Measurements from ENCODE around the gene TASP1.

GRCh38 chr20:13574071-13574470 is 64.7 kb downstream of the TASP1 start:
- TF ChIP-seq, protein P1, sequence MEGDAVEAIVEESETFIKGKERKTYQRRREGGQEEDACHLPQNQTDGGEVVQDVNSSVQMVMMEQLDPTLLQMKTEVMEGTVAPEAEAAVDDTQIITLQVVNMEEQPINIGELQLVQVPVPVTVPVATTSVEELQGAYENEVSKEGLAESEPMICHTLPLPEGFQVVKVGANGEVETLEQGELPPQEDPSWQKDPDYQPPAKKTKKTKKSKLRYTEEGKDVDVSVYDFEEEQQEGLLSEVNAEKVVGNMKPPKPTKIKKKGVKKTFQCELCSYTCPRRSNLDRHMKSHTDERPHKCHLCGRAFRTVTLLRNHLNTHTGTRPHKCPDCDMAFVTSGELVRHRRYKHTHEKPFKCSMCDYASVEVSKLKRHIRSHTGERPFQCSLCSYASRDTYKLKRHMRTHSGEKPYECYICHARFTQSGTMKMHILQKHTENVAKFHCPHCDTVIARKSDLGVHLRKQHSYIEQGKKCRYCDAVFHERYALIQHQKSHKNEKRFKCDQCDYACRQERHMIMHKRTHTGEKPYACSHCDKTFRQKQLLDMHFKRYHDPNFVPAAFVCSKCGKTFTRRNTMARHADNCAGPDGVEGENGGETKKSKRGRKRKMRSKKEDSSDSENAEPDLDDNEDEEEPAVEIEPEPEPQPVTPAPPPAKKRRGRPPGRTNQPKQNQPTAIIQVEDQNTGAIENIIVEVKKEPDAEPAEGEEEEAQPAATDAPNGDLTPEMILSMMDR (IDR thresholded peaks at IDR 0.05; ENCODE audit: borderline replicate concordance, extremely low read depth, low read length, poor library complexity, severe bottlenecking) = no peak
- TF ChIP-seq EZH2 (IDR thresholded peaks at IDR 0.05; ENCODE audit: borderline replicate concordance, low read depth, low read length, severe bottlenecking) = no peak

Data from DND-41 (cell line).